ENCODE data around the gene MATCAP1. TPM values are rescaled to one million over a fixed set of nuclear protein-coding genes. Genes with fewer than 3 reads are reported as not detected.

MATCAP1 gene
- polyA plus RNA-seq, 1 donor, result 51.5 TPM

DNA sequence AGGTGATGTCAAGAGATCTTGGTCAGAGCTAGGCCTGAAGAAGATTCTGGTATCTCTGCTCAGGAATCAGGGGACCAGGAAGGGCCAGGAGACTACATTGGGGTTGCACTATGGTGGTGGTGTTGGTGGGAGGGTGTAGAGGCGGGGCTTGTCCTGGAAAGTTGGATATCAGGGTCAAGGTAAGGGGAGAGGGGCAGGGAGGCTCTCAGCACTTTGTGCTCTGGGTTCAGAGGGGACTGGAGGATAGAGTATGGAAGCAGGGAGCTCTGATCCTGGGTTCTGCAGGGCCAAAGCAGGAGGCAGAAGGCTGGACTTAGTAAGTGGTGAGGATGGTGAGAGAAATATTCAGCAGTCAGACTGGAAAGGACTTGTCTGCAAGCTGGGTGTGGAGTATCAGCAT lies 10.4 kb downstream of the MATCAP1 start:
- DNase-seq, result no peak

DNA sequence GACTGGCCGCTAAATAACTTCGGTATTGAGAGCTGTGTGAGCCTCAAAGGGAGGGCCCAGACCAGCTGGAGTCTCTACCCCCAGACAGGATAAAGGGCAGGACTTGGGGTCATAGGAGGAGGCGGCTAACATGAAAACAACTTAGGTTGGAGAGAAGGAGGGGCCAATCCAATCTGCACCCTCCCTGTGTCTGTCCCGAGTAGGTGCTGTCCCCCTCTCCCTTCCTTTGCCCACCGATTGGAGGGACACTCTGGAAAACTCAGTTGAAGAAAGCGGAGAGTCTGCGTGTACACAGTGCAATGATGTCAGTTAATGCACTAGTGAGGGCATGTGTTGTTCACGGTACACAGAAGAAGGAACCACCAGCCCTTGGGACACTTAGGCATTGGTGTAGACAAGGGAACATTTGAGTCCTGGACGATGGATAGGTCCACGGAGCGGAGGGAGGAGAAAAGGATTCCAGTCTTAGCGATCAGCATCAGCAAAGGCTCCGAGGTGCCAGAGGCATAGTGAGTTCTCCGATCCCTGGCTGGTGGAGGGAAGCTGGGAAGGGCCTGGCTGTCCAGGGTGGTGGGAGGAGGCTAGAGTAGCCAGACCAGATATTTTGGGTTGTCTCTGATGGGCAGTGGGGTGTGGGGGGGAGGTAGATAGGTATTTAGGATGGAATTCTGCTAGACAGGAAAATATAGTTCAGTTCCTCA lies 12.7 kb downstream of the MATCAP1 start:
- DNase-seq, result no peak

GRCh38 chr16:67170168-67170948 lies 13.4 kb downstream of the MATCAP1 start, which contains the start of gene NOL3:
Gene NOL3 (plus strand): TSS chr16:67170538.
- DNase-seq, result no peak

GRCh38 chr16:67169642-67170167 lies 14.1 kb downstream of the MATCAP1 start:
- no peak for DNase-seq

GRCh38 chr16:67169011-67169451 lies 14.7 kb downstream of the MATCAP1 start:
- DNase-seq, result no peak

DNA sequence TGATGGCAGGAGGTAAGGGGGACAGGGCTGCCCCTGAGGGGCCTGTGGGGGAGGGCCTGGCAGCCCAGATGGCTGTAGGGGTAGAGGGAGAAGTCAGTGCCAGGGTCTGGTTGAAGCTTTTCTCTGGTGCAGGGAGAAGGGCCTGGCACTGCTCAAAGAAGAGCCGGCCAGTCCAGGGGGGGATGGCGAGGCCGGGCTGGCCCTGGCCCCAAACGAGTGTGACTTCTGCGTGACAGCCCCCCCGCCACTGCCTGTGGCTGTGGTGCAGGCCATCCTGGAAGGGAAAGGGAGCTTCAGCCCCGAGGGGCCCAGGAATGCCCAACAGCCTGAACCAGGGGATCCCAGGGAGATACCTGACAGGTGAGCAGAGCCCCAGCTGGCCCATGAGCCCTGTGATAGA lies 16.2 kb downstream of the MATCAP1 start:
- no peak for DNase-seq

DNA sequence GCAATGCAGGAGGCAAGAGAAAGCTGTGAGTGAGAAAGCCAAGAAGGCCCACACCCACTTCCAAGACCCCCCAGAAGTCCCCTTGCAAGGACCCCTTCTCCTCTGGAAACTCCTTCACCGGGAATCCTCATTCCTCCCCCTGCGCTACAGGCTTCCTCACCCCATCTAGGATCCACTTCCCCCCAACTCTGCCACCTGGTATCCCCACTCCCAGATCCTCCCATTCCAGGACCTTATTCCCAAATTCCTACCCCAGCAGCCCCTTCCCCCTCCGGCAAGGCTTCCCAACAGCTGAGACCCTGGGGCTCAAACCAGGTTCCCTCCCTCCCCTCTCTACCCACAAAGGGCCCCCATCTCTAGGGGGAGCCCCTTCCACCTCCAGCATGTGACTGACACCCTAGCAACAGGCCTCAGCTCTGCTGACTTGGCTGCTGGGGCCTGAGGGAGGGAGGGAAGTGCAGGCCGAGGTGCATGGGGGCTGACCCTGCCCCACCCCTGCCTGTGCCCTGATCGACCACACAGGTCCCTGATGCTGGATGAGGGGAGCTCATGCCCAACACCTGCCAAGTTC lies 17.1 kb downstream of the MATCAP1 start:
- no peak for DNase-seq

DNA sequence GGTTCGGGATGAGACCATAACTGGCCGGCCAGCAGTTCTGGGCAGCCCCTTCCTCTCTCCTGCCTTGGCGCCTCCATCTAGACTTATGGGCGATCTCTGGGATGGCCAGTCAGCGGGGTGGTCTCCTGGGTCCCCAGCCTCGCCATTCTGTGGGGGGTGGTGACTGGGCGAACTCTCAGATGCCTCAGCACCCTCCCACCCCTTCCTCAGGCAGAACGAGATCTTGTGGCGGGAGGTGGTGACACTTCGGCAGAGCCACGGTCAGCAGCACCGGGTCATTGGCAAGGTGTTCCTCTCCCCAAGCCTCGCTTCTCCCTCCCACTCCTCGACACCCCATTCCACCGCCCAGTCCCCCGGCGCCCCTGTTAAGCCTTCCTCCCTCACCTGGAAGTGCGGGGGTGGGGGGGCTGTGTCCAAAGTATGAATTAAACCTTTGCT lies 17.6 kb downstream of the MATCAP1 start:
- DNase-seq, result no peak

DNA sequence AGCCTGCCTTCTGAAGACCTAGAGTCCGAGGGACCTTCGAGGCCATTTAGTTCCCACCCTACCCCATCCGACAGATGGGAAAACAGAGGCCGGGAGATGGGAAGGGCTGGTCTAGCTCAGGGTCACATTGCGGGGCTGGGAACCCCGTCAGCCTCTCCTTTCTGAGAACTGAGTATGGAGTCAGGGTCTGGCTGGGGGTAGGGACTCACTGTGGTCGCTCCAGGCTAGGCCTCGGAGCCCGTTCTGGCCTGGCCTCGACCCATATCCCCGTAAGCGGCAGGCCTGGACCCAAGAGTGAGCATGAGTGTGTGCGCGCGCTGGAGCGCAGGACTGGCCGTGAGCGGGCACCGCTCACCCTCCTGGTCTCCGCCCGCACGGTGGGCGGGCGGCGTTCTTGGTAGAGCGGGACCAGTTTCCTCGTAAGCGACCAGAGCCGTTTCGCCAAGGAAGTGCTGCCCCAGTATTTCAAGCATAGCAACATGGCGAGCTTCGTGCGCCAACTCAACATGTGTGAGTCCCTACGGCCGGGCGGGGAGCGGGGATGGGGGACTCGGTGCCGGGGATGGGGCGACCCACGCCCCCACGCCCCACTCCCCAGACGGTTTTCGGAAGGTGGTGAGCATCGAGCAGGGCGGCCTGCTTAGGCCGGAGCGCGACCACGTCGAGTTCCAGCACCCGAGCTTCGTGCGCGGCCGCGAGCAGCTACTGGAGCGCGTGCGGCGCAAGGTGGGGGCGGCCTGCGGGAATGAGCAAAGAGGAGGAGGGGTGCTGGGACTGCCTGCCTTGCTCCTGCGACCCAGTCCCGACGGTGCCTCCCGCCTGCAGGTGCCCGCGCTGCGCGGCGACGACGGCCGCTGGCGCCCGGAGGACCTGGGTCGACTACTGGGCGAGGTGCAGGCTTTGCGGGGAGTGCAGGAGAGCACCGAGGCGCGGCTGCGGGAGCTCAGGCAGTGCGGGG lies 18.4 kb downstream of the MATCAP1 start:
- no peak for DNase-seq

- DNase-seq, result no peak
These were observed 19.1 kb downstream of the MATCAP1 start, which contains the start of gene HSF4 for GRCh38 chr16:67164599-67165061. Gene HSF4 (plus strand): TSS chr16:67164745. CDS start chr16:67164812, 67 bp downstream.

GRCh38 chr16:67163999-67164558 lies 19.7 kb downstream of the MATCAP1 start:
- no peak for DNase-seq

DNA sequence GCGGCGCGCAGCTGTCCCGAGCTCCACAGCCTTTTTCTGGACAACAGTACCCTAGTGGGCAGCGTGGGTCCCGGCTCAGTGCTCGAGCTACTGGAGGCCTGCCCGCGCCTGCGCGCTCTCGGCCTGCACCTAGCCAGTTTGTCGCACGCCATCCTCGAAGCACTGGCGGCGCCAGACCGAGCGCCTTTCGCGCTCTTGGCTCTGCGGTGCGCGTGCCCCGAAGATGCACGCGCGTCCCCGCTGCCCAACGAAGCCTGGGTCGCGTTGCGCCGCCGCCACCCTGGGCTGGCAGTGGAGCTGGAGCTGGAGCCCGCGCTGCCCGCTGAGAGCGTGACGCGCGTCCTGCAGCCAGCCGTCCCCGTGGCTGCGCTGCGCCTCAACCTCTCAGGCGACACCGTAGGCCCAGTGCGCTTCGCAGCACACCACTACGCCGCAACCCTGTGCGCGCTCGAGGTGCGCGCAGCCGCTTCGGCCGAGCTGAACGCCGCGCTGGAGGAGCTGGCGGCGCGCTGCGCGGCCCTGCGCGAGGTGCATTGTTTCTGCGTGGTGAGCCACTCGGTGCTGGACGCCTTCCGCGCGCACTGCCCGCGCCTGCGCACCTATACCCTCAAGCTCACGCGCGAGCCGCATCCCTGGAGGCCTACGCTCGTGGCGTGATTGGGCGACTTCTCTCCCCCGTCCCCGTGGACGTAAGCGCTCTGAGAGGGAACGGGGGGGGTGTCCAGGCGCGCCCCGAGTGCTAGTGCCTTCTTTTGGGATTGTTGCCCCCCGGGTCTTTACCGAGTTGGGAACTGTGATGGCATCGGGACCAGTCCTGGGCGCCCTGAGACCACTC lies 20.4 kb downstream of the MATCAP1 start:
- no peak for DNase-seq

DNA sequence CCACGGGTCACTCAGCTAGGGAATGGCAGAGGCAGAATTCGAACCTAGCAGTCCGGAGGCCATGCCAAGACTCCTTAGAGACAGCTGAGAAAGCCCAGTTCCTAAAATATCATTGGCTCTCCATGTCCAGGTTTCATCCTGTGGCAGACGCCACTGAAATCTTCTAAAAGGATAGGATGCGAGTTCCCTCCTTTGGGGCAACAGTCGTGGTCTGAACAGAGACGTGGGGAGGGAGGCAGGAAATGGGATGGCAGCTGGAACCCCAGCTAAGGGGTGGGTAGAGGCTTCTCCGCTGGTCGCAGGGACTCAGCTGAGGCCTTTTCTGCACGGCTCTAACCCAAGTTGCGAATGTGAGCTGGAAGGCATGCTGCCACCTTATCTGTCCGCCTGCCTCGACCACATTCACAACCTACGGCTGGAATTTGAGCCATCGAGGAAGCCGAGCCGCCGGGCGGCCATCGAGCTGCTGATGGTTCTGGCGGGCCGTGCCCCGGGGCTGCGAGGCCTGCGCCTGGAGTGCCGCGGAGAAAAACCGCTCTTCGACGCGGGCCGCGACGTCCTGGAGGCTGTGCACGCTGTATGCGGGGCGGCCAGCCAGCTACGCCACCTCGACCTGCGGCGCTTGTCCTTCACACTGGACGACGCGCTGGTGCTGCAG lies 21.1 kb downstream of the MATCAP1 start:
- no peak for DNase-seq

GRCh38 chr16:67161595-67162058 lies 22.1 kb downstream of the MATCAP1 start:
- no peak for DNase-seq

DNA sequence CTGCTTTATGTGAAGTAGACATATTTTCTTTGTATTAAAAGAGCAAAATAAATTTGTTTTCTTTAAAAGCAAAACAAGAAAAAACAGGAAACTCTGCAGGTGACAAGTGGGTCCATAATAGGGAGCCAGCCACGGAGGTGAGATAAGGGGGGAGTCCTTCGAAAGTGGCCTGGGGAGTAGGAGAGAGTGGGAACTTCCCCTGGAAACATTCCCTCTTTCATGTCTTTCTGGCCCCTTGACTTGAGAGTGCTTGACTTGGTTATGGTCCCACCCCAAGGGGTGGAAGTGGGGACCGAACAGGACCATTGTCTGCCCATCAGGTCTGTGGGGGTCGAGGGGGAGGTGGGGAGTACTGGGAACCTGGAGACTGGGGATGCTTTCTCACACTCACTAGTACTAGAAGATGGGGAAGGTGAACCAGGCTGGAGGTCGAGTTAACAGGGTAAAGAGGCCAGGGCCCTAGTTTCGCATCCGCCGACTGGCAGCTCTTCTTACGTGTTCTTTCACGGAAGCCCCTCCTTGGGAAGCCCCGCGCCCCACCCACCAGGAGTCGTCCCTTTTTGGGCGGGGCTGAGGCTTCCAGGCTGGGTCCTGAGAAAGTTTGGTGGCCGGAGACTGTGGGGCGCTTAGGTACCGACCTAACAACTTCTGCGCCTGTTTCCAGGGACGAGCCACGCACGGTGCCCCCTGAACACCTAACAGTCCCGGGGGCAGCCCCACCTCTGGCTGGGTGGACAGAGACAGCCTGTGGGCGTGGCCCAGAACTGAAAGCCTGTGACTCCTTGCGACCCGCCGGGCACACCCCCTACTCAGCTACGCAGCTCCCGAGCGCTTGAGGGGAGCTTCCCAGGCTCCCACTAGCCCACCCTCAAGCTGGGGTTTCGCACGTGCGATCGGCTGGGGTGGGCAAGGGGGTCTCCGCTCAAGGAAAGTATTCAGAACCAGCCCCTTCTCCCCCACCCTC lies 24.8 kb downstream of the MATCAP1 start:
- no peak for DNase-seq

DNA sequence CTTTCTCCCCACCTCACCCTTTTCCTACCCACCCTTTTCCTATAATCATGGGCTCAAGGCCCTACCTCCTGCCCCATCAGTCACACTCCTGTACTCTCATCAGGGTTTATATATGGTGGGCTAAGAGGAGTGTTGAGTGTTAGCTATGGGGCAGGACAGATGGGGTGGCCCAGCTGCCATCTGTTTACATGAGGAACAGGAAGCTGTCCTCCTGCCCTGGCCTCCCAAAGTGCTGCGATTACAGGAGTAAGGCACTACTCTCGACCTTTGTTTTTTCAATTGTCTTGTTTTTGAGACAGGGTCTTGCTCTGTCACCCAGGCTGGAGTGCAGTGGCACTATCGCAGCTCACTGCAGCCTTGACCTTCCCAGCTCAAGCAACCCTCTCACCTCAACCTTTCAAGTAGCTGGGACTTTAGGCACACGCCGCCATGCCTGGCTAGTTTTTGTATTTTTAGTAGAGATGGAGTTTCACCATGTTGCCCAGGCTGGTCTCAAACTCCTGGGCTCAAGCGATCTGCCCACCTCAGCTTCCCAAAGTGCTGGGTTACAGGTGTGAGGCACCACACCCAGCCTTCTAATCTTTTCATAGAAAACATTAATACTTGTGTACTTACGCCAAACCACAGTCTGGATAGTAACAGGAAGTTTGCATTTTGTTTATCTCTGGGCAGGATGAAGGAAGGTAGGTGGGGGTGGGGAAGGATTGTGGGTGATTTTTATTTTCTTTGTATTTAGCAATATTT lies 25.7 kb downstream of the MATCAP1 start:
- DNase-seq, result no peak

- no peak for DNase-seq
These were observed 26.5 kb downstream of the MATCAP1 start for GRCh38 chr16:67157106-67157748.
